Measurements from ENCODE around the gene CHSY3.
A peak's percentile ranks its signal among the peaks of the same experiment; 100 is the strongest.

Gene CHSY3

DNA sequence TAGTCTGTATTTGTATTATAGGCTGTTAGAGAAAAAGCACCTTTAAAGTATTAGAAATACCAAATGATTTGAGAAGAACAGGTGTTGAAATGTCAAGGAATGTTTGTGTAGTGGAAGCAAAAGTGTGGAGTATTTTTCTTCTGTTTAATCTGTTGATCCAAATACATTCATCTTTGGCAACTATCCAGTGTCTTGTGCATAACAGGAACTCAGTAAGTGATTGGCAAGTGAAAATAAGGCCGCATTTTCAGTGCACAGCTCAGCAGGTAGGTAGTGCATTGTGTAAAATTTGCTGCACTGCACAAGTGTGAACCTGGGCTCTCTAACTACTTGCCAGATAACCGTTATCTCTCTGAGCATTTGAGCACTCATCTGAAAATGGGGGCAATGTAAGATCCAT lies 61.8 kb downstream of the CHSY3 start:
- no peak overlapping the region for H2BK5ac ChIP-seq (ENCODE audit: low read depth, low read length, poor library complexity, severe bottlenecking)
- WGBS, result 79% methylated on average over 1 of the region's 2 CpGs
- H3K79me1 ChIP-seq (replicated peaks; ENCODE audit: low read length, poor library complexity, severe bottlenecking), result no peaks in the 10 kb centered on the region
- no peak overlapping the region for H2AK5ac ChIP-seq (ENCODE audit: low read length, severe bottlenecking)
- no peak overlapping the region for H3K23ac ChIP-seq (ENCODE audit: low read length in 2 of 2)
- H4K8ac ChIP-seq (ENCODE audit: low read length), result no peak overlapping the region
- H4K91ac ChIP-seq (ENCODE audit: low read length), result no peak overlapping the region
- H3K4me2 ChIP-seq (ENCODE audit: low read length, poor library complexity, severe bottlenecking), result no peak overlapping the region
- no peaks in the 10 kb centered on the region for H3K9me3 ChIP-seq (ENCODE audit: control insufficient read depth, low read length)
- no peak overlapping the region for H3K27ac ChIP-seq (ENCODE audit: low read length, poor library complexity, severe bottlenecking)
- H3K27me3 ChIP-seq (ENCODE audit: control insufficient read depth in 1 of 2, insufficient read depth in 1 of 2, low read length in 2 of 2), result no peaks in the 10 kb centered on the region
- no peak overlapping the region for H2AFZ ChIP-seq (ENCODE audit: low read depth, low read length)
- peaks cover 2% of the 10 kb centered on the region for H3K4me1 ChIP-seq (ENCODE audit: control insufficient read depth, insufficient read depth, low read depth, low read length)
- no peak overlapping the region for H3K18ac ChIP-seq (ENCODE audit: low read depth in 1 of 2, low read length in 2 of 2)
- H2BK15ac ChIP-seq (ENCODE audit: low read depth, poor library complexity, severe bottlenecking), result no peak overlapping the region
- no peak overlapping the region for H2BK12ac ChIP-seq (ENCODE audit: low read length in 2 of 2)
- no peak overlapping the region for H3K9ac ChIP-seq (ENCODE audit: low read length)
- H3K36me3 ChIP-seq (ENCODE audit: control insufficient read depth in 1 of 2, insufficient read depth in 2 of 2, low read depth in 1 of 2, low read length in 2 of 2), result no peaks in the 10 kb centered on the region
- H3K14ac ChIP-seq (ENCODE audit: low read length in 2 of 2), result no peak overlapping the region
- DNase-seq, result no peak
- H2BK120ac ChIP-seq (ENCODE audit: low read depth, low read length), result no peak overlapping the region
- H3K4me3 ChIP-seq (ENCODE audit: insufficient read depth in 1 of 2, low read depth in 1 of 2, low read length in 2 of 2), result no peak overlapping the region
- no peak overlapping the region for H3K4ac ChIP-seq (ENCODE audit: low read depth in 1 of 2, low read length in 2 of 2)

DNA sequence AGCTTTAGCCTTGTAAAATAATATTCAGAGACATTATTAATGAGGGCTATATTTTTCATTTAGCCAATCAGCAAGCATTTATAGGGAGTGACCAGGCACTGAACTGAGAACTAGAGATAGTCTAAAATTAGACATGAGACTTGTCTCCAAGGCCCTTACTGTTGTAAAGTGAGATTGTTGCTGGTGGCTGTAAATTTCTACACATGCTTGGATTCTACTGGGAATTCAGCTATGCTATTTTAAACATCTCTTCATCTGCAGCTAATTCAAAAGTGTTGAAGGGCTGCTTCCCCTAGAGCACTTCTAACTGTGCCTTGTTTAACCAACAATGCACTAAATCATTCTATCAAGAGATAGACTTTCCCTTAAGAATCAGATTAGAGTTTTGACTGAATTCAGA lies 67.4 kb downstream of the CHSY3 start:
- H3K9me3 ChIP-seq (ENCODE audit: control insufficient read depth, low read length), result no peaks in the 10 kb centered on the region
- no peak overlapping the region for H2BK5ac ChIP-seq (ENCODE audit: low read depth, low read length, poor library complexity, severe bottlenecking)
- no peak overlapping the region for H3K9ac ChIP-seq (ENCODE audit: low read length)
- no peak overlapping the region for H3K14ac ChIP-seq (ENCODE audit: low read length in 2 of 2)
- H3K23ac ChIP-seq (ENCODE audit: low read length in 2 of 2), result no peak overlapping the region
- no peak overlapping the region for H3K4ac ChIP-seq (ENCODE audit: low read depth in 1 of 2, low read length in 2 of 2)
- H3K4me3 ChIP-seq (ENCODE audit: insufficient read depth in 1 of 2, low read depth in 1 of 2, low read length in 2 of 2), result no peak overlapping the region
- no peaks in the 10 kb centered on the region for H3K27me3 ChIP-seq (ENCODE audit: control insufficient read depth in 1 of 2, insufficient read depth in 1 of 2, low read length in 2 of 2)
- H4K91ac ChIP-seq (ENCODE audit: low read length), result no peak overlapping the region
- H3K79me1 ChIP-seq (replicated peaks; ENCODE audit: low read length, poor library complexity, severe bottlenecking), result no peaks in the 10 kb centered on the region
- no peak overlapping the region for H3K18ac ChIP-seq (ENCODE audit: low read depth in 1 of 2, low read length in 2 of 2)
- H3K4me1 ChIP-seq (ENCODE audit: control insufficient read depth, insufficient read depth, low read depth, low read length), result no peaks in the 10 kb centered on the region
- no peak overlapping the region for H3K27ac ChIP-seq (ENCODE audit: low read length, poor library complexity, severe bottlenecking)
- H2AFZ ChIP-seq (ENCODE audit: low read depth, low read length), result no peak overlapping the region
- H2BK120ac ChIP-seq (ENCODE audit: low read depth, low read length), result no peak overlapping the region
- no peak overlapping the region for H2BK12ac ChIP-seq (ENCODE audit: low read length in 2 of 2)
- H4K8ac ChIP-seq (ENCODE audit: low read length), result no peak overlapping the region
- H3K4me2 ChIP-seq (ENCODE audit: low read length, poor library complexity, severe bottlenecking), result no peak overlapping the region
- no peak overlapping the region for H2BK15ac ChIP-seq (ENCODE audit: low read depth, poor library complexity, severe bottlenecking)
- DNase-seq, result peak; percentile 61
- no peaks in the 10 kb centered on the region for H3K36me3 ChIP-seq (ENCODE audit: control insufficient read depth in 1 of 2, insufficient read depth in 2 of 2, low read depth in 1 of 2, low read length in 2 of 2)
- no peak overlapping the region for H2AK5ac ChIP-seq (ENCODE audit: low read length, severe bottlenecking)

- DNase-seq, result peak; percentile 37
- Histone ChIP-seq H3K4me3 (ENCODE audit: insufficient read depth in 1 of 2, low read depth in 1 of 2, low read length in 2 of 2) (no peak overlapping the region), H2BK12ac (ENCODE audit: low read length in 2 of 2) (peak overlapping the region in 1 of 2 experiments; percentile 6), H4K91ac (ENCODE audit: low read length) (no peak overlapping the region), H2BK15ac (ENCODE audit: low read depth, poor library complexity, severe bottlenecking) (no peak overlapping the region), H2BK120ac (ENCODE audit: low read depth, low read length) (no peak overlapping the region), H3K4ac (ENCODE audit: low read depth in 1 of 2, low read length in 2 of 2) (peak overlapping the region in 1 of 2 experiments; percentile 80), H2AK5ac (ENCODE audit: low read length, severe bottlenecking) (no peak overlapping the region), H3K79me1 (replicated peaks; ENCODE audit: low read length, poor library complexity, severe bottlenecking) (no peaks in the 10 kb centered on the region), H2AFZ (ENCODE audit: low read depth, low read length) (no peak overlapping the region), H3K9ac (ENCODE audit: low read length) (no peak overlapping the region), H2BK5ac (ENCODE audit: low read depth, low read length, poor library complexity, severe bottlenecking) (no peak overlapping the region), H3K27ac (ENCODE audit: low read length, poor library complexity, severe bottlenecking) (no peak overlapping the region), H3K27me3 (ENCODE audit: control insufficient read depth in 1 of 2, insufficient read depth in 1 of 2, low read length in 2 of 2) (no peaks in the 10 kb centered on the region), H3K18ac (ENCODE audit: low read depth in 1 of 2, low read length in 2 of 2) (no peak overlapping the region), H3K14ac (ENCODE audit: low read length in 2 of 2) (no peak overlapping the region), H3K4me2 (ENCODE audit: low read length, poor library complexity, severe bottlenecking) (no peak overlapping the region), H3K9me3 (ENCODE audit: control insufficient read depth, low read length) (no peaks in the 10 kb centered on the region), H3K36me3 (ENCODE audit: control insufficient read depth in 1 of 2, insufficient read depth in 2 of 2, low read depth in 1 of 2, low read length in 2 of 2) (no peaks in the 10 kb centered on the region), H3K23ac (ENCODE audit: low read length in 2 of 2) (no peak overlapping the region), H4K8ac (ENCODE audit: low read length) (no peak overlapping the region), H3K4me1 (ENCODE audit: control insufficient read depth, insufficient read depth, low read depth, low read length) (no peaks in the 10 kb centered on the region)
Measured at GRCh38 chr5:129972465-129973141, 68.3 kb downstream of the CHSY3 start.

DNA sequence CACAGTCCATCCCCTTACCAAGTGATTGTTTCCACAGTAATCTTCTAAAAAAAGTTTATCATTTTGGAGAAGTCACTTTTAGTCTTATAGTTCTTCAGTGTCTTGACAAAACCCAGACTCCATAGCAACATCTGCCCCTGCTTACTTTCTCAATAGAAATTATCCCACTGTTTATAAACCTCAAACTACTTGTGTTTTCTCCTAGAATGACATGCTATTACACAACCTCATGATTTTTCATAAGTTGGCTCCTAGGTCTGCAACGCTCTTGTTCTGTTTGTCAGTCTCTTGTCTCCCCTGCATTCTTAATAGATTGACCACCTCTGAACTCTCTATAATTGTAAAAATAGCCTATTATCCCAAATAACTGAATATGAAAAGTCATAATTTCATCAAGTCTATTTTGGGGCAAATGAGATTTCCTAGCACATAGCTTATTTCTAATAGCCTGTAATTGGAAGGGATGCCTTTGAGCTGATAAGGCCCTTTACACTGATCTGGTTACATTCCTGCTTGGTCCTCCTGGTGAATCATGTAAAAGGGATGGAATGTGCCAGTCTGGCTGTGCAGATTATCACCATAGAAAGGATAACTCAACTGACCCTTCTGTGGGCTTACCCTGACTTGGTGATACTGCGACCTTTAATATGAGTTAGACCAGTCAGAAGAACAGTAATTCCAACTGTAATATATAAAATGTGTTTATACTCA lies 69.6 kb downstream of the CHSY3 start:
- 17% methylated on average over 1 of the region's 2 CpGs for WGBS
- H2BK12ac ChIP-seq (ENCODE audit: low read length in 2 of 2), result no peak overlapping the region

More for the DNA sequence above, 69.6 kb downstream of the CHSY3 start:
- H4K8ac ChIP-seq (ENCODE audit: low read length), result no peak overlapping the region
- no peaks in the 10 kb centered on the region for H3K4me1 ChIP-seq (ENCODE audit: control insufficient read depth, insufficient read depth, low read depth, low read length)
- peak; percentile 80 for DNase-seq
- no peak overlapping the region for H3K9ac ChIP-seq (ENCODE audit: low read length)
- no peak overlapping the region for H3K14ac ChIP-seq (ENCODE audit: low read length in 2 of 2)
- no peak overlapping the region for H3K4me2 ChIP-seq (ENCODE audit: low read length, poor library complexity, severe bottlenecking)
- no peak overlapping the region for H2BK120ac ChIP-seq (ENCODE audit: low read depth, low read length)
- no peak overlapping the region for H3K23ac ChIP-seq (ENCODE audit: low read length in 2 of 2)
- no peaks in the 10 kb centered on the region for H3K9me3 ChIP-seq (ENCODE audit: control insufficient read depth, low read length)
- no peaks in the 10 kb centered on the region for H3K36me3 ChIP-seq (ENCODE audit: control insufficient read depth in 1 of 2, insufficient read depth in 2 of 2, low read depth in 1 of 2, low read length in 2 of 2)
- no peak overlapping the region for H3K4me3 ChIP-seq (ENCODE audit: insufficient read depth in 1 of 2, low read depth in 1 of 2, low read length in 2 of 2)
- H3K79me1 ChIP-seq (replicated peaks; ENCODE audit: low read length, poor library complexity, severe bottlenecking), result no peaks in the 10 kb centered on the region
- H2BK15ac ChIP-seq (ENCODE audit: low read depth, poor library complexity, severe bottlenecking), result no peak overlapping the region
- H2BK5ac ChIP-seq (ENCODE audit: low read depth, low read length, poor library complexity, severe bottlenecking), result no peak overlapping the region
- no peak overlapping the region for H4K91ac ChIP-seq (ENCODE audit: low read length)
- no peaks in the 10 kb centered on the region for H3K27me3 ChIP-seq (ENCODE audit: control insufficient read depth in 1 of 2, insufficient read depth in 1 of 2, low read length in 2 of 2)
- H3K4ac ChIP-seq (ENCODE audit: low read depth in 1 of 2, low read length in 2 of 2), result no peak overlapping the region
- no peak overlapping the region for H3K18ac ChIP-seq (ENCODE audit: low read depth in 1 of 2, low read length in 2 of 2)
- no peak overlapping the region for H3K27ac ChIP-seq (ENCODE audit: low read length, poor library complexity, severe bottlenecking)
- no peak overlapping the region for H2AK5ac ChIP-seq (ENCODE audit: low read length, severe bottlenecking)
- no peak overlapping the region for H2AFZ ChIP-seq (ENCODE audit: low read depth, low read length)
